ENCODE data around the gene TBC1D32.

The TBC1D32 gene

DNA sequence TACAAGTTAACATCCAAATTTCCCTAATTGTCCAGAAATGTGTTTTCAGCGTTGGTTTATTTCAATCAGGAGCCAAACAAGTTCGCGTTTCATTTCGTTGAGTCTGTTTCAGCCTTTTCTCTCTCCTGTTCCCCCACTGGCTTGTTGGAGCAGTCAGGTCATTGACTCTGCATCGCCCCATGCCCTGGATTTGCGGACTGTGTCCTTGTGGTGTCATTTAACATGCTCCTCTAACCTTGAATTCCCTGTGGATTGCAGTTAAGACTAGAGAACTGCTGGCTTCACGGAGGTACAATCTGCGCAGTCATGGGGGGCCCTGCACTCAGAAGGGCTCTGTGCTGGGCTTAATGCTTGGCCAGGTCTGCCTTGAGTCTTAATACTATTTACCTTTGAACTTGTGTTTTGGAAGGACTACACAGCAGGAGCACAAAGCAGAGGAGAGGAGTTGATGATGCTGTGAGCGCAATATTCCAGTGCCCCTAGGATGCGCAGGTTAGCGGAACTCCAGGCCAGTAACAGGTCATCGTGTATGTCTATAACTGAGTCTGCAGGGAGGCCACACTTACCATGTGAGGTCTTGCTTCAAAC is 5.5 kb upstream of the TBC1D32 start:
- no peak overlapping the region for H3K4me3 ChIP-seq (ENCODE audit: low read depth, low read length, poor library complexity, severe bottlenecking)
- H3K9me2 ChIP-seq (ENCODE audit: low read depth, low read length): no peaks in the 10 kb centered on the region
- no peaks in the 10 kb centered on the region for H3K36me3 ChIP-seq (ENCODE audit: insufficient read depth, low read length)
- TF ChIP-seq CTCF (IDR thresholded peaks at IDR 0.05; ENCODE audit: low read length) (no peak), EZH2 (IDR thresholded peaks at IDR 0.05; ENCODE audit: borderline replicate concordance, low read length) (no peak)
- H3K9me3 ChIP-seq (ENCODE audit: low read length): no peaks in the 10 kb centered on the region
- no peaks in the 10 kb centered on the region for H4K20me1 ChIP-seq (ENCODE audit: insufficient read depth, low read length)
- no peaks in the 10 kb centered on the region for H3F3A ChIP-seq (ENCODE audit: insufficient read depth, low read length)
- H3K4me2 ChIP-seq (ENCODE audit: low read length): no peak overlapping the region
- no peaks in the 10 kb centered on the region for H3K4me1 ChIP-seq (ENCODE audit: insufficient read depth, low read length, severe bottlenecking)
- H3K27me3 ChIP-seq (ENCODE audit: insufficient read depth, low read length): no peaks in the 10 kb centered on the region
- no peak overlapping the region for H2AFZ ChIP-seq (ENCODE audit: low read length)
- no peak overlapping the region for H3K27ac ChIP-seq (ENCODE audit: low read depth, low read length, poor library complexity, severe bottlenecking)
- H3K9ac ChIP-seq (ENCODE audit: low read length): no peak overlapping the region
- H3K79me2 ChIP-seq (ENCODE audit: insufficient read depth, low read length): no peaks in the 10 kb centered on the region

DNA sequence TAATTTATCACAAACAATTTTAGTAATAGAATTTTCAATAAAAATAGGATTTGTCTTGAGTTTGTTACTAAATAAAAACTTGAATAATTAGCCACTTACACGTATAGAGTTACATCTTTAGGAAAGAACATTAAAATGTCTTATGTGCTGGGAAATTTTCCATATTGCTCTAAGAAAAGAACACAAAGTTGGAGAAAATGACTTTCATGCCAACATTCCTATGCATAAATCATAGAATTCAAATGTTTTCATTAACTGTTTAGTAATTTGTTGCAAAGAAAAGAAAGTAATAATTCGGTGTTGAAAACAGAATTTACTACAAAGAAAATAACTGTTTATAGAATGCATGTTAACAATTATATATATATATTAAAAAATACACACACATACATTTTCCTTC is 4.7 kb upstream of the TBC1D32 start:
- no peak overlapping the region for H3K4me2 ChIP-seq (ENCODE audit: low read length)
- no peaks in the 10 kb centered on the region for H4K20me1 ChIP-seq (ENCODE audit: insufficient read depth, low read length)
- no peaks in the 10 kb centered on the region for H3K9me3 ChIP-seq (ENCODE audit: low read length)
- H3K4me3 ChIP-seq (ENCODE audit: low read depth, low read length, poor library complexity, severe bottlenecking): no peak overlapping the region
- H2AFZ ChIP-seq (ENCODE audit: low read length): no peak overlapping the region
- H3K27ac ChIP-seq (ENCODE audit: low read depth, low read length, poor library complexity, severe bottlenecking): no peak overlapping the region
- H3F3A ChIP-seq (ENCODE audit: insufficient read depth, low read length): no peaks in the 10 kb centered on the region
- no peak overlapping the region for H3K9ac ChIP-seq (ENCODE audit: low read length)
- no peaks in the 10 kb centered on the region for H3K79me2 ChIP-seq (ENCODE audit: insufficient read depth, low read length)
- no peaks in the 10 kb centered on the region for H3K4me1 ChIP-seq (ENCODE audit: insufficient read depth, low read length, severe bottlenecking)
- H3K36me3 ChIP-seq (ENCODE audit: insufficient read depth, low read length): no peaks in the 10 kb centered on the region
- no peaks in the 10 kb centered on the region for H3K9me2 ChIP-seq (ENCODE audit: low read depth, low read length)
- no peaks in the 10 kb centered on the region for H3K27me3 ChIP-seq (ENCODE audit: insufficient read depth, low read length)
- TF ChIP-seq EZH2 (IDR thresholded peaks at IDR 0.05; ENCODE audit: borderline replicate concordance, low read length) (no peak), CTCF (IDR thresholded peaks at IDR 0.05; ENCODE audit: low read length) (no peak)

DNA sequence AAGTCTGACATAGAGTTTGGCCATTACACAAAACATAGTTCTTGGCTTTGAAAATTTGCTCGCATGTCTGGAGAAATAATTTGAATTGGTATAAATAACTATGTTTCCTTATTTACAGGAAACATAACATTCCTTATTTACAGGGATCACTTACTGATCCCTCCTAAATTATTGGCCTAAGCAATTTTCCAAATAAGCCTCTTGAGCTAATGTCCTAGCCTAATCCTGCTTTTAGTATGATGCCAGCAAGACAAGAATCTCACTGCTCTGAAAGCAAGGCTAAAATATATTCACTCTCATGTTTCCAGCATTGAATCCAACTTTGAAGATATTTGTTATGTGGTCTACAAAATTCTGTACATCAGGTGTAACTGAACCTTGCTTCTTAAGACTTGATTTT is 4.1 kb upstream of the TBC1D32 start:
- H3K4me2 ChIP-seq (ENCODE audit: low read length): no peak overlapping the region
- H3K36me3 ChIP-seq (ENCODE audit: insufficient read depth, low read length): no peaks in the 10 kb centered on the region
- no peak overlapping the region for H3K4me3 ChIP-seq (ENCODE audit: low read depth, low read length, poor library complexity, severe bottlenecking)
- H3F3A ChIP-seq (ENCODE audit: insufficient read depth, low read length): no peaks in the 10 kb centered on the region
- H3K4me1 ChIP-seq (ENCODE audit: insufficient read depth, low read length, severe bottlenecking): no peaks in the 10 kb centered on the region
- H2AFZ ChIP-seq (ENCODE audit: low read length): no peak overlapping the region
- no peaks in the 10 kb centered on the region for H3K9me3 ChIP-seq (ENCODE audit: low read length)
- H3K27me3 ChIP-seq (ENCODE audit: insufficient read depth, low read length): no peaks in the 10 kb centered on the region
- no peaks in the 10 kb centered on the region for H4K20me1 ChIP-seq (ENCODE audit: insufficient read depth, low read length)
- no peak overlapping the region for H3K27ac ChIP-seq (ENCODE audit: low read depth, low read length, poor library complexity, severe bottlenecking)
- no peak for TF ChIP-seq CTCF (IDR thresholded peaks at IDR 0.05; ENCODE audit: low read length)
- TF ChIP-seq EZH2 (IDR thresholded peaks at IDR 0.05; ENCODE audit: borderline replicate concordance, low read length): no peak
- H3K9me2 ChIP-seq (ENCODE audit: low read depth, low read length): no peaks in the 10 kb centered on the region
- H3K79me2 ChIP-seq (ENCODE audit: insufficient read depth, low read length): no peaks in the 10 kb centered on the region
- H3K9ac ChIP-seq (ENCODE audit: low read length): no peak overlapping the region

Data from OCI-LY1 (cell line).